Measurements from ENCODE around the gene SGSH.

- no peak for TF ChIP-seq POLR2A (IDR thresholded peaks at IDR 0.05)
- TF ChIP-seq CTCF (IDR thresholded peaks at IDR 0.05), result no peak
Observed at GRCh38 chr17:80227666-80228065, 7.5 kb upstream of the SGSH start.

Measured in uterus (tissue), 2 donors.